ENCODE results near the gene HOXB8. TPM values are rescaled to one million over a fixed set of nuclear protein-coding genes. Genes with fewer than 3 reads are reported as not detected.

The HOXB8 gene
- polyA plus RNA-seq, 10 donors, result 0.29 to 2.9 (median 0.70) TPM

- no peak for DNase-seq
Measured at GRCh38 chr17:48596735-48597527, 18.2 kb downstream of the HOXB8 start.

- DNase-seq, result peak in 1 of 3 donors; percentile 32
Measured at GRCh38 chr17:48596000-48596734, 18.9 kb downstream of the HOXB8 start.

GRCh38 chr17:48595278-48595999, 19.7 kb downstream of the HOXB8 start:
- no peak for DNase-seq

- no peak for DNase-seq
Measured at GRCh38 chr17:48594538-48595277, 20.4 kb downstream of the HOXB8 start.

GRCh38 chr17:48593840-48594537, 21.1 kb downstream of the HOXB8 start:
- DNase-seq, result peak; percentile 88 to 95 (median 91)

- peak in 1 of 3 donors; percentile 57 for DNase-seq
Measured at GRCh38 chr17:48593126-48593829, 21.8 kb downstream of the HOXB8 start, which contains the start of gene HOXB5. HOXB5 (minus strand) TSS chr17:48593779; CDS start chr17:48593682, 97 bp downstream.

- no peak for DNase-seq
Measured at GRCh38 chr17:48592577-48592976, 22.5 kb downstream of the HOXB8 start.

- DNase-seq, result no peak
Measured at GRCh38 chr17:48592057-48592514, 23.0 kb downstream of the HOXB8 start.

- no peak for DNase-seq
Measured at GRCh38 chr17:48591255-48592056, 23.6 kb downstream of the HOXB8 start.

GRCh38 chr17:48590607-48591161, 24.4 kb downstream of the HOXB8 start:
- no peak for DNase-seq

- no peak for DNase-seq
Measured at GRCh38 chr17:48589831-48590606, 25.1 kb downstream of the HOXB8 start, which contains the start of gene HOXB3. HOXB3 (minus strand) TSS chr17:48590241; CDS start chr17:48552474, 37,767 bp downstream.

GRCh38 chr17:48589060-48589830, 25.8 kb downstream of the HOXB8 start:
- DNase-seq, result no peak

- no peak for DNase-seq
Measured at GRCh38 chr17:48588528-48588927, 26.6 kb downstream of the HOXB8 start.

- DNase-seq, result no peak
Measured at GRCh38 chr17:48588074-48588415, 27.0 kb downstream of the HOXB8 start.

GRCh38 chr17:48587276-48588073, 27.6 kb downstream of the HOXB8 start:
- no peak for DNase-seq

All from muscle of back (tissue), 11 donors.